HG03520 (cell line): ENCODE measurements around the gene IL2.

Source experiments
- ATAC-seq: cut with Tn5 transposase; IDR thresholded peaks from one replicate; pipeline ENCODE4 v1.9.1; 2021; ENCODE audit warnings: mild to moderate bottlenecking, moderate library complexity; ENCODE audit not compliant: unreplicated experiment

IL2 gene

DNA sequence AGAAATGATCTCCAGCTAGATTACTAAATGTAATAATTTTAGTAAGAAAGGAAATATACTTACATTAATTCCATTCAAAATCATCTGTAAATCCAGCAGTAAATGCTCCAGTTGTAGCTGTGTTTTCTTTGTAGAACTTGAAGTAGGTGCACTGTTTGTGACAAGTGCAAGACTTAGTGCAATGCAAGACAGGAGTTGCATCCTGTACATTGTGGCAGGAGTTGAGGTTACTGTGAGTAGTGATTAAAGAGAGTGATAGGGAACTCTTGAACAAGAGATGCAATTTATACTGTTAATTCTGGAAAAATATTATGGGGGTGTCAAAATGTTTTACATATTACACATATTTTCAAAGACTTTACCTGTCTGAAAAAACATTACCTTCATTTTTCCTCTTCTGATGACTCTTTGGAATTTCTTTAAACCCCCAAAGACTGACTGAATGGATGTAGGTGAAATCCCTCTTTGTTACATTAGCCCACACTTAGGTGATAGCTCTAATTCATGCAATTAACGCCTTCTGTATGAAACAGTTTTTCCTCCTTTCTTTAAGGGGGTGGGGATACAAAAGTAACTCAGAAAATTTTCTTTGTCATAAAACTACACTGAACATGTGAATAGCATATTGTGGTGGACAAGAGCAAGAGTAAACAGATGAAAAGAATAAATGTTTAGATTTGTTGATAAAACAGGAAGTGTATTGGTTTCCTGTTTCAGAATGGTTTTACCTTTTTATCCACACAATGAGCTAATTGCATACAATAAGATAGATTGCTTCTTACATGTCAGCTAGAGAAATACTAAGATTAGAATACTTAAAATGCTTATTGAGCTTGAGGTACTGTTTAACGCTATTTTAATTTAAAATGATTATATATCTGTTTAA is at the start of gene IL2:
TSS of gene IL2 (minus strand) at position 495 of the 886 bp plus-strand sequence. CDS start at position 210, 285 bp downstream.
- no peak for ATAC-seq

DNA sequence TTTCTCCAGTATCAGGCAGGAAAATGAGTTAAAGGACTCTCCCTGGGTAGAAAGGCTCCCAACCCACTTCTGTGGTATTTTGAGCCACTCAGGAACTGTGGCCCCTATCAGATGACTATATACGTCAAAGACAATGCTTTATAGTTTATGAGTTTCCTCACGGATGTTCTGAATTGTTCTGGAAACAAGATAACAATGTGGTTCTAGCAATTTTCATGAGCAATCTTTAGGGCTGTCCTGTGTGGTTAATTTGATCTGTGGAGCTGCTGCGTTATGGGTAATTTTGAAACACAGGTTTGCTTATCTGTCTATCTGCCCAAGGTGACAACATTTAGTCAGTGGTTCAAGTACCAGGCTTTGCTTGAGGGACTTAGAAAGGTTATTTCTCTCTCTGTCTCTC is 46.7 kb upstream of the IL2 start:
- ATAC-seq, result no peak

DNA sequence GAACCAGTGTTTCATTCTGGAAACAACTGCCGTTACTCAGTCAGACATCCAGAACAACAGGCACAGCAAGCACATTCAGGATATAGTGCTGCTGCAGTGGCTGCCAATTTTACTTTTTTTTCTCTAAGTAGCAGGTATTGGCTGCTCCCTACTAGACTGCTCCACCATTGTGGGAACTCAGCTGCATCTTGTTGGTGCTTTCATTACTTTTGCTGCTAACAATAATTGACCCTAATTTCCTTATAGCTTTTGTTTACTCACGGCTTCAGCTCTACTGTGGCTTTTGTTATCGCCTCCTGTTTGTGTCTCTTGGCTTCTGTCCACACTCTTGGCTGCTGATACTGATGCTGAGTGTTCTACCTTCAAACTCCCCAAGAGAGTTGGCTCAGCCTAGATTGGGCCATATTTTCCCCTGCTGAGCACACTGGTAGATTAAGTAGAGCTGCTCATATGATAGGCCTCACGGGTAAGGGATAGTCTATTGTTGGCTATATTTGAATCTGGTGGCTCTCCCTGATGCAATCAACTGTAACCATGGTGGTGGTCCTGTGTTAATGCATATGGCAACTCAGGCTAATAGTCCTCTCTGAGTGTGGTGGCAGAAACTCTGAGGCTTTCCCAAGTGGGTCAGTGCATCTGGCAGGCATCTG is 44.5 kb upstream of the IL2 start:
- ATAC-seq, result no peak

DNA sequence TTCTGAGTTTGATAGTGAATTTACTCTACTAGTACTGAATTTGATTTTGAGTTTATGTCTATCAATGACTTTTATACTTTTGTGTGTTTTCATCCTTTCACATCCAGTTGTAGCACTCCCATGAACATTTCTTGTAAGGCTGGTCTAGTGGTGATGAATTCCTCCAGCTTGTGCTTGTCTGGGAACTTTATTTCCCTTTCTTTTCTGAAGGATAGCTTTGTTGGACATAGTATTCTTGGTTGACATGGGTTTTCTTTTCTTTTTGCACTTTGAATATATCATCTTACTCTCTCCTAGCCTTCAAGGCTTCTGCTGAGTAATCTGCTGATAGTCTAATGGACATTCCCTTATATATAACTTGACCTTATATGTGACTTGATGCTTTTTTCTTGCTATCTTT is 32.5 kb upstream of the IL2 start:
- ATAC-seq, result no peak

DNA sequence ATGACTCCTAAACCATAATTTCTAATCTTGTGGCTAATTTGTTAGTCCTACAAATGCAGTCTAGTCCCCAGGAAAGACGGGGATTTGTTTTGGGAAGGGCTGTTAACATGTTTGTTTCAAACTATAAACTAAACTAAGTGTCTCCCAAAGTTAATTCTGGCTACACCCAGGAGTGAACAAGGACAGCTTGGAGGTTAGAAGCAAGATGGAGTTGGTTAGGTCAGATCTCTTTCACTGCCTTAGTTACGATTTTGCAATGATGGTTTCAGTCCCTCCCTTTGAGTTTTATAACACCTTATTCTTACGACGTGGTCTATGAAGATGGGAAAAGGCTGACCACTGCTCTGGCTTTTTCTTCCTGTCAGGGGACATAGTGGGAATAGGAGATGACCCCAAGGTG is 27.0 kb upstream of the IL2 start:
- ATAC-seq, result no peak

DNA sequence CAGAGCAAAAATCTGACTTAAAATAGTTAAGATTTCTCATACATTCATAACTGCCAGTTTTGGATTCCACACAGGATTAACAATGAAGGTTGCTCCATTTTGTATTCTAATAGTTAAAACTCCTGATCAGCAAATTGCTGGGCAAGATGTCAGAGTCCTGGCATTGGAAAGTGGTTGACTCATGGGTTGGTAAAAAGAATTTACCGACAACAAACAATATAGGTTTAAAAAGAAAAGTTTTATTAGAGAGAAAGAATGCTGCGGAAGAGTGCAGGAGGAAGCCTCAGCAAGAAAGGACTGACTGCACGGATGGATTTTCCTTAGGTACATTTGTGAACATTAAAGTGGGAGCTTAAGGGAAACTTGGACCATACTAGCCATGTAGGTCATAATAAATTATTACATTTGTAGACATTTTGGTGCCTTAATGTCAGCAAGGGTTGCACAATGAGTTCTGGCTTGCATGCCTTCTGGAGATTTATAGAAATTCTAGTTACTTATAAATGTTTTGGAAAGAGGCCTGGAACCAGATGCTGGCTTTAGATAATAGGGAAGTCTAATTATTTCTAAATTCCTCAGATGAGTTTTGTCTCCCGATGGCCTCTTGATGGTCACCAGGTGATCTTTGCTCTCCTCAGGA is 25.4 kb upstream of the IL2 start:
- ATAC-seq, result no peak

DNA sequence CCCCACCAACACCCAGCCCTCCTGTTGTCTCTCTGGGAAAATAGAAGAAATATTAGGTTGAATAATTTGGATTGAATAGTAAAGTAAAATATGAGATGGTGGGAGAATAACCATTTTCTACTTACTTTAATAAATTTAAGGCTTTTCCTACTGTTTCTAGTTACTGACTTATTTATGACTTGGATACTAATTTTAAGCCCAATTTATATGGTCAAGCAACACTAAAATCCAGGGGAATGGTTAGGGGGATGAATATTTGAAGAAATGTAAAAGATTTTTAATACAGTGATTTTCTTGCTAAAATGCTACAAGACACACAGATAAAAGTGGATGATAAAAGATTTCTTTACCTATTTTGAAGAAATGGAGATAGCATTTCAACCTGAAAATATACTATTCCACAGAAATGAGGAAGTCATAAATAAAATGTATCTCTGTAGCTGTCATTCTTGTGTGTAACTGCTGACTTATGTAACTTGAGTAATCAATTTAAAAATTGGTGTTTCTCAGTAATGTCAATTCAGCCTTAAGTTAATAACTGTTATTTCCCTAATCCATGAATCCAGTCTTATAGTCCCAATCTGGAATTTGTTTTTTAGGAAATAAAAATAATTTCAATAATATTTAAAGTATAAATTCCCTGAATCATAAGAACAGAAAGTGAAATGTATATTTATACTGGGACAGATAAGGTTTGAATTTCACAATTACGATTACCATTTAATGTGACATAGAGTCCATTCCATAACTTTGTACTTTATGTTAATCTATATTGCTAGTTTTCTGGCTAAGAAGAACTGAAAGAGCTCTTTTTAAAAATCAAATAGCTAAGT is 24.3 kb upstream of the IL2 start:
- no peak for ATAC-seq

GRCh38 chr4:122479935-122480416 is 23.5 kb upstream of the IL2 start:
- no peak for ATAC-seq

DNA sequence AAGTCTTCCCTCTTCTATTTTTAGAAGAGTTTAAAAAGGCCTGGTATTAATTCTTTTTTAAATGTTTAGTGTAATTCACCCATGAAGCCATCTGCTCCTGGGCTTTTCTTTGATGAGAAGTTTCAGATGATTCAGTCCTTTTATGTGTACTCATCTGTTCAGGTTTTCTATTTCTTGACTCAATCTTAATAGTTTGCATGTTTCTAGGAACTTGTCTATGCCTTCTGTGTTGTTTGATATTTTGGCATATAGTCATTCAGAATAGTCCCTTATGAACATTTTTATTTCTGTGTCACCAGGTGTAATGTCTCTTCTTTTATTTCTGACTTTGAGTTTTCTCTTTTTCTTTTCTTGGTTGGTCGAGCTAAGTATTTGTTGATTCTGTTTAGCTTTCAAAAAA is 20.2 kb upstream of the IL2 start:
- no peak for ATAC-seq

DNA sequence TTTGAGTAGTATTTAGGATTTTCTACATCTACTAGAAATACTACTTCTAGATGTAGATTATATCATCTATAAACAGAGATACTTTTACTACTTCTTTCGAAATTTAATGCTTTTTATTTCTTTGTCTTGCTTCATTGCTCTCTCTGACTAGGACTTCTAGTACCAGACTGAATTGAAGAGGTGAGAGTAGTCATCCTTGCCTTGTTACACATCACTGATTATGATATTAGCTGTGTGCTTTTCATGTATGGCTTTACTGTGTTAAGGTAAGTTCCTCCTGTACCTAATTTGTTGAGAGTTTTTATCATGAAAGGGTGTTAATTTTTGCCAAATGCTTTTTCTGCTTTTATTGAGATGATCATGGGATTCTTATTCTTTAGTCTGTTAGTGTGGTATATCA is 19.6 kb upstream of the IL2 start:
- ATAC-seq, result no peak

DNA sequence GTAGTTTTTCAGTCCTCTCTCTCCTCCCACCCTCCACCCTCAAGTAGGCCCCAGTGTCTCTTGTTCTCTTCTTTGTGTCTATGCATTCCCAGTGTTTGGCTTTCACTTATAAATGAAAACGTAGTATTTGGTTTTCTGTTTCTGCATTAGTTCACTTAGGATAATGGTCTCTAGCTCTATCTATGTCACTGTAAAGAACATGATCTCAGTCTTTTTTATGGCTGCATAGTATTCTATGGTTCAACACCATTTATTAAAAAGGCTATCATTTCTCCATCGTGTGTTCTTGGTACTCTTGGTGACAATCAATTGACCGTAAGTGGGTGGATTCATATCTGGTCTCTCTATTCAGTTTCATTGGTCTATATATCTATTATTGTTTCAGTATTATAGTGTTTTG is 18.7 kb upstream of the IL2 start:
- ATAC-seq, result no peak

GRCh38 chr4:122469457-122469856 is 12.9 kb upstream of the IL2 start:
- no peak for ATAC-seq

DNA sequence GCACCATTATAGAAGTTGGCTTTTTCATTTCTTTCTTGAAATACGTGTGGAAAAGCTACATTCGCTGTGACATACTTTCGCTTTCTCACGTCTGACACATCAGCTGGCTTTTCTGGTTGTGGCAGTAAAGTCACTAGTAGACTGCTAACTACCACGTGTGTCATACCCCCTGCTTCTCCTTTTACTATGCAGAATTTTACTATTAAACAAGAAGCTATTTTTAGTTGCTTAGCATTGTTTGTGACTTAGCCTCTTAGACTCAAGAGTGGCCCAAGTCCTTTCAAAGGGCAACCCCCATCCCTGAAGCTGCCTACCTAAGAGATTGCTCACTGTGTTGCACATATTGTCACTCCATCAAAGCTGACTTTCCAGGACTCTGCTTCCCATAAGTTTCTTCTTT is 2.1 kb upstream of the IL2 start:
- ATAC-seq, result peak; percentile 77

DNA sequence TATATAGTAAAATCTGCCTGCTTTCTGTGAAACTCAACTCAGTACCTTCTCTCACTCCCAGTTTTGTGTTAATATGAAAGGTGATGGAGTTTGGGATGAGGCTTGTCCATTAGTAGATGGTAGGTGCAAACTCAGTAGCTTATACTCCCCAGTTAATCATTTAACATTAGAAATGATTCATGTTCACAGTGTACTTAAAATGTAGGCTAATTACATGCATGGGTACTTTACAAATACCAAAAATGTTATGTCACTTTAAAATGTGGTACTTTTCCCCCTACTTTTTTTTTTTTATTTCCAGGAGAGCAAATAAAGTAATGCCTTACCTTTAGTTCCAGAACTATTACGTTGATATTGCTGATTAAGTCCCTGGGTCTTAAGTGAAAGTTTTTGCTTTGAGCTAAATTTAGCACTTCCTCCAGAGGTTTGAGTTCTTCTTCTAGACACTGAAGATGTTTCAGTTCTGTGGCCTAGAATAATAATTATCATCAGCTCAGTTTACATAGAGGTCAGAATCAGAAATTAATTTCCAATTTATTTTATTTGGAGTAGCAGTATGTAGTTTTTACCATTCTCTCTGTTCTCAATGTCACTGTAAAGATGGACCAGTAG is 3.0 kb downstream of the IL2 start:
- no peak for ATAC-seq

DNA sequence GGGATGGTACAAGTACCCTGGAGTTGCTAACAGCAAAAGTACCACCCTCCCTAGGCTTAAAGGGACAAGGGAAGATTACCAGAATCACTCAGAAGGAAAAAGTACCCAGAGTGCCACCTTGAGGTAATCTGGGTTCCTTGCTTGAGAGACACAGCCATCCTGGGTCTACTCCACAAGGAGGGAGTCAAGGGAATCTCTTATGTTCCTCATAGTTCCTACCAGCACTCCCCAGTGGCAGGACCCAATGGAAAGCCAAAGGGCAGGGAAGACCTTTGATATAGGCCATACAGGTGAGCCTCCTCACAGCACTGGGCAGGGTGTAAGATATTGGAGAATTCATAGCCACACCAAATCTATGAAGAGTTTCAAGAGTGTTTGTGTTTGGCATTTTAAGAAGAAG is 5.7 kb downstream of the IL2 start:
- no peak for ATAC-seq

GRCh38 chr4:122434285-122434684 is 22.2 kb downstream of the IL2 start:
- no peak for ATAC-seq

DNA sequence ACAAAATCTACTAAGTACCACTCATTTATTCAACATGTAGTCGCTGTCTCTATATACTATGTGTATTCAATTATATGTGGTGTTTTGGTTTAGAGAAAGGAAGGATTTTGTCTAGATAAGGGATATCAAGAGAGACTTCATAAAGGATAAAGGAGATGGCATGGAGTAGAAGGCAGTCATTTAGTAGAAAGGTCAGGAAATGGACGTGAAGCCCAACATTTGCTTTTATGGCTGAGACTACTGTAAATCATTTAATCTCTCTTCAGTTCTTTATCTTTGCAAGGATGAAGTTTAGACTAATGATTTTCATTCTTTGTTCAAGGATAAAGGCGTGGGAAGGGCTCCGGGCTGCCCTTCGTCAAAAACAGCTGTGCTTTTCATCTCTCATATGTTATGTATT is 25.2 kb downstream of the IL2 start:
- ATAC-seq, result no peak

GRCh38 chr4:122423246-122423645 is 33.3 kb downstream of the IL2 start:
- no peak for ATAC-seq

DNA sequence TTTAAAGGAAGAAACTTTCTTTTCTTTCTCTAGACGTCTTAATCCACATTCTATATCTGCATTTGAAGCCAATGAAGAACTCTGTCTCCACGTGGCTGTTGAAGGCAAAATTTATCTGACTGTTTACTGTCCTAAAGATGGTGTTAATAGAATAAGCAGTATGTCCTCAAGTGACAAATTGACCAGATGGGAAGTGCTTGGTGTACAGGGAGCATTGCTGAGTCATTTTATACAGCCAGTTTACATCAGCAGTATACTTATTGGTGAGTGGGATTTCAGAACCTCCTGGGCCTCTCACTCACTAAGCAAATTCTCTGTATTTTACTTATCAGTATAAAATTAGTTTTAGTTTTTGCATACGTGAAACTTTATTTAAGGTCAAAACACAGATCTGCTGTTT is 44.0 kb downstream of the IL2 start:
- peak; percentile 69 for ATAC-seq

- no peak for ATAC-seq
Observed at GRCh38 chr4:122403861-122404260, 52.7 kb downstream of the IL2 start.
